WTC11 (cell line): ENCODE measurements around the gene FHIT.

Experiments used
- CTCF ChIP-seq: fragments of 200-600 bp; IDR thresholded peaks from 2 replicates; pipeline ENCODE4 v1.8.0; 2022; ENCODE audit warnings: antibody characterized with exemption
- NR2C2 ChIP-seq: sonication (generic); formaldehyde crosslinking; IDR thresholded peaks from 2 replicates; pipeline ENCODE4 v1.8.0; 2022; ENCODE audit warnings: mild to moderate bottlenecking, missing genetic modification reagents
- TF ChIP-seq, protein P1 (sequence below): sonication (generic); formaldehyde crosslinking; IDR thresholded peaks from 2 replicates; pipeline ENCODE4 v1.8.0; 2022; ENCODE audit warnings: mild to moderate bottlenecking, missing genetic modification reagents

DNA sequence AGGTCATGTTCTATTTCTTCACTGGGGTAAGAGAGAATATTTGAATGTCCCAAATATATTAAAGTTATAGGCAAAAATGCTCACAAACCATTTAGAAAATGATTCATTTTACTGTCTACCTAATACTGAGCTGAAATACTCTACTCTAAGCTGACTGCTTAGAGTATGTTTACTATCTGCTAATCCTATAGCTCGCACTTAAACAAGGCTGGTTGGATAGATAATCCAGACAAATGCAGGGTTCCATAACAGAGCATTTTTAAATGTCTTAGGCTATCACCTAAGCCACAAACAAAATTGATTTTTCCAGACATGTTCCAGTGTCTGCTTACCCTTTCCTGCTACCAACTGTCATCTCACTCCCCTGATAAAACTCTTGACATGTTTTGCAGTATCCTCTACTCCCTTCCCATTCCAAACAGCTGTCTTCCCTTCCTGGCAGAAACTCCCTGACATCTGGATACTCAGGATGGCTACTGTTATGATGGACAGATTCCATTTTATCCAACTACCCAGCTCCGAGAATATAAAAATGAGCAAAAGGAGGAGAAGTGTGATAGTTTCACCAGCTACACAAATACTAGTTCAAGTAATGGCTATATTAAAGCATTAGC lies 1034.7 kb downstream of the FHIT start:
- TF ChIP-seq NR2C2 (CRISPR knock-in tag): no peak
- TF ChIP-seq, protein P1, sequence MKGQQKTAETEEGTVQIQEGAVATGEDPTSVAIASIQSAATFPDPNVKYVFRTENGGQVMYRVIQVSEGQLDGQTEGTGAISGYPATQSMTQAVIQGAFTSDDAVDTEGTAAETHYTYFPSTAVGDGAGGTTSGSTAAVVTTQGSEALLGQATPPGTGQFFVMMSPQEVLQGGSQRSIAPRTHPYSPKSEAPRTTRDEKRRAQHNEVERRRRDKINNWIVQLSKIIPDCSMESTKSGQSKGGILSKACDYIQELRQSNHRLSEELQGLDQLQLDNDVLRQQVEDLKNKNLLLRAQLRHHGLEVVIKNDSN (CRISPR knock-in tag): no peak
- TF ChIP-seq CTCF: no peak
